ENCODE results near the gene ARHGEF16.

ARHGEF16 gene

GRCh38 chr1:3453891-3454810 is at the start of gene ARHGEF16:
Gene ARHGEF16 (plus strand): TSS chr1:3454665. CDS start chr1:3463085, 8,420 bp downstream.
- peak; percentile 47 for DNase-seq

GRCh38 chr1:3404801-3405200 is 49.7 kb upstream of the ARHGEF16 start:
- DNase-seq: no peak

GRCh38 chr1:3405491-3405890 is 49.0 kb upstream of the ARHGEF16 start:
- no peak for DNase-seq

- no peak for DNase-seq
Measured at GRCh38 chr1:3405974-3406867, 48.2 kb upstream of the ARHGEF16 start.

- no peak for DNase-seq
Measured at GRCh38 chr1:3407021-3407420, 47.4 kb upstream of the ARHGEF16 start.

- DNase-seq: no peak
Measured at GRCh38 chr1:3408751-3409266, 45.7 kb upstream of the ARHGEF16 start.

GRCh38 chr1:3409366-3410141 is 44.9 kb upstream of the ARHGEF16 start:
- DNase-seq: no peak

GRCh38 chr1:3410142-3410925 is 44.1 kb upstream of the ARHGEF16 start:
- DNase-seq: no peak

GRCh38 chr1:3411806-3412205 is 42.7 kb upstream of the ARHGEF16 start:
- no peak for DNase-seq

GRCh38 chr1:3412376-3412775 is 42.1 kb upstream of the ARHGEF16 start:
- no peak for DNase-seq

- DNase-seq: no peak
Measured at GRCh38 chr1:3413975-3414710, 40.3 kb upstream of the ARHGEF16 start.

- DNase-seq: no peak
Measured at GRCh38 chr1:3415260-3416090, 39.0 kb upstream of the ARHGEF16 start.

GRCh38 chr1:3417082-3417739 is 37.3 kb upstream of the ARHGEF16 start:
- no peak for DNase-seq

GRCh38 chr1:3417934-3418333 is 36.5 kb upstream of the ARHGEF16 start:
- DNase-seq: no peak

GRCh38 chr1:3418600-3418999 is 35.9 kb upstream of the ARHGEF16 start:
- DNase-seq: no peak

- DNase-seq: no peak
Measured at GRCh38 chr1:3419415-3420204, 34.9 kb upstream of the ARHGEF16 start.

GRCh38 chr1:3420218-3420951 is 34.1 kb upstream of the ARHGEF16 start:
- DNase-seq: no peak

- no peak for DNase-seq
Measured at GRCh38 chr1:3422638-3423037, 31.8 kb upstream of the ARHGEF16 start.

Data from GF-D8 (cell line).